ENCODE measurements around the gene SPECC1L. TPM values are rescaled to one million over a fixed set of nuclear protein-coding genes. Genes with fewer than 3 reads are reported as not detected.
A peak's percentile ranks its signal among the peaks of the same experiment; 100 is the strongest.

Gene SPECC1L
- total RNA-seq, 1 experiment from 2014 or later: 52.2 TPM

- peaks cover 23% of the 10 kb centered on the region for H3K36me3 Mint-ChIP-seq (ENCODE audit: insufficient read depth, unreplicated experiment)
These were observed 53.5 kb downstream of the SPECC1L start for GRCh38 chr22:24324137-24324536.

DNA sequence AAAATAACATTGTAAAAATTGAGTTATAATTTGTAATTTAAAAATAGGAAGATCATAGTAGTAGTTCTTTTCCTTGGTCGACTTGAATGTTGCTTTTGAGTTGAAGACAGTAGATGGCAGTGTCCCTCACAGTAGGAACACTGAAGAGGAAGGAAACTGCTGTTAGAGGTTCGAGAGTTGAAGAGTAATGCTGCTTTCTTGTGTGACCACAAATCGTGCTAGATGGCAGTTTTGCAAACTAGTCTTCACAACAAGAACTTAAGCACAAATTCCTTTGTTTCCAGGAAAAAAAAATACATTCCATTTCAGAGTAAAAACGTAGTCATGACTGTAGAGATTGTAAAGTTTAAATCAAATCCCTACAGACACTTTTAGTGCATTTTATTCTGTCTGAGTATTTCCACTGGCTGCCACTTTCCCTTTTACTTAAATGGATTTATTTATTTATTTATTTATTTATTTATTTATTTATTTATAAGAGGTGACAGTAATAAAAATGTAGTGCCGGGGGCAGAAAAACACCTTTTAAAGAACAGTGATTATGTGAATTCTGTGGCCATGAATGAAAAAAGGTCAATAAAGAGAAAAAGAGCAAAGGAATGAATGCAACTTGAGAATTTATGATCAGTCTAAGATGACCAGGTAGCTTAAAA is 54.6 kb downstream of the SPECC1L start:
- Mint-ChIP-seq H3K4me1 (ENCODE audit: low read depth, unreplicated experiment) (peaks cover 9% of the 10 kb centered on the region), H3K27ac (ENCODE audit: unreplicated experiment) (no peak overlapping the region), H3K27me3 (ENCODE audit: unreplicated experiment) (no peaks in the 10 kb centered on the region), H3K4me3 (ENCODE audit: low read depth, unreplicated experiment) (no peak overlapping the region), H3K9me3 (ENCODE audit: low read depth, unreplicated experiment) (no peaks in the 10 kb centered on the region), H3K36me3 (ENCODE audit: insufficient read depth, unreplicated experiment) (peaks cover 34% of the 10 kb centered on the region)
- TF ChIP-seq, protein P1, sequence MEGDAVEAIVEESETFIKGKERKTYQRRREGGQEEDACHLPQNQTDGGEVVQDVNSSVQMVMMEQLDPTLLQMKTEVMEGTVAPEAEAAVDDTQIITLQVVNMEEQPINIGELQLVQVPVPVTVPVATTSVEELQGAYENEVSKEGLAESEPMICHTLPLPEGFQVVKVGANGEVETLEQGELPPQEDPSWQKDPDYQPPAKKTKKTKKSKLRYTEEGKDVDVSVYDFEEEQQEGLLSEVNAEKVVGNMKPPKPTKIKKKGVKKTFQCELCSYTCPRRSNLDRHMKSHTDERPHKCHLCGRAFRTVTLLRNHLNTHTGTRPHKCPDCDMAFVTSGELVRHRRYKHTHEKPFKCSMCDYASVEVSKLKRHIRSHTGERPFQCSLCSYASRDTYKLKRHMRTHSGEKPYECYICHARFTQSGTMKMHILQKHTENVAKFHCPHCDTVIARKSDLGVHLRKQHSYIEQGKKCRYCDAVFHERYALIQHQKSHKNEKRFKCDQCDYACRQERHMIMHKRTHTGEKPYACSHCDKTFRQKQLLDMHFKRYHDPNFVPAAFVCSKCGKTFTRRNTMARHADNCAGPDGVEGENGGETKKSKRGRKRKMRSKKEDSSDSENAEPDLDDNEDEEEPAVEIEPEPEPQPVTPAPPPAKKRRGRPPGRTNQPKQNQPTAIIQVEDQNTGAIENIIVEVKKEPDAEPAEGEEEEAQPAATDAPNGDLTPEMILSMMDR (IDR thresholded peaks at IDR 0.05; ENCODE audit: unreplicated experiment): no peak
- BruUV-seq (replicated peaks): no TSS peak
- CTCF ChIA-PET: interaction anchor here (1.0 kb wide), 1 partner anchor 196 kb away, joined by 3 read pairs; no protein-coding TSS in a partner anchor
- intact Hi-C loops (cut with micrococcal nuclease; ENCODE audit: unreplicated experiment): loop anchor here (1.0 kb wide), 1 partner anchor 196 kb away; no protein-coding TSS in a partner anchor
- DNase-seq: peak; percentile 24

More at GRCh38 chr22:24324137-24324536, 53.5 kb downstream of the SPECC1L start:
- DNase-seq: no peak
- intact Hi-C loops (cut with micrococcal nuclease; ENCODE audit: unreplicated experiment): no loop called here
- TF ChIP-seq, protein P1 (IDR thresholded peaks at IDR 0.05; ENCODE audit: unreplicated experiment): no peak
- Mint-ChIP-seq H3K4me3 (ENCODE audit: low read depth, unreplicated experiment) (no peak overlapping the region), H3K27ac (ENCODE audit: unreplicated experiment) (no peak overlapping the region), H3K4me1 (ENCODE audit: low read depth, unreplicated experiment) (peaks cover 7% of the 10 kb centered on the region), H3K27me3 (ENCODE audit: unreplicated experiment) (no peaks in the 10 kb centered on the region), H3K9me3 (ENCODE audit: low read depth, unreplicated experiment) (no peaks in the 10 kb centered on the region)
- no TSS peak for BruUV-seq (replicated peaks)
- CTCF ChIA-PET: no interaction called here

DNA sequence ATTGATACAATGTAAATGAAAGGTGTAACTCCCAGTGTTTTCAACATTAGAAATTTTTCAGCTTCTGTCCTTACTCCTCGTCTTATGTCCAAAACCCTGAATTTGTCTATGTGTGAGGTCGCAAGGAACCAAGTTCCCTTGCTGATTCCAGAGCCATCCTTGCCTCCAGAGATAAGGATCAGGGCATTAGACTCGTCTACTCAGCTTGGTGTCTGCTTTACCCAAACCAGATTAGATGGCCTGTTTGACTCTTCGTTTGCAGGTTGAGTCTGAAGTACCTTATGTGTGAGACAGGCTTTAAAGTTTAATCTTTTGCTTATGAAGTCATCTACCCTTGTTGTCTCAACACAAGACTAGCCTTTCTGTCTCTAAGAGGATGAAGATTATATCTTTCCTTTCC is 55.6 kb downstream of the SPECC1L start:
- no peak overlapping the region for H3K27ac Mint-ChIP-seq (ENCODE audit: unreplicated experiment)
- H3K4me3 Mint-ChIP-seq (ENCODE audit: low read depth, unreplicated experiment): no peak overlapping the region
- BruUV-seq (replicated peaks): no TSS peak
- TF ChIP-seq, protein P1 (IDR thresholded peaks at IDR 0.05; ENCODE audit: unreplicated experiment): no peak
- no peak for DNase-seq
- peaks cover 42% of the 10 kb centered on the region for H3K36me3 Mint-ChIP-seq (ENCODE audit: insufficient read depth, unreplicated experiment)
- CTCF ChIA-PET: no interaction called here
- intact Hi-C loops (cut with micrococcal nuclease; ENCODE audit: unreplicated experiment): no loop called here
- peaks cover 9% of the 10 kb centered on the region for H3K4me1 Mint-ChIP-seq (ENCODE audit: low read depth, unreplicated experiment)
- H3K9me3 Mint-ChIP-seq (ENCODE audit: low read depth, unreplicated experiment): no peaks in the 10 kb centered on the region
- no peaks in the 10 kb centered on the region for H3K27me3 Mint-ChIP-seq (ENCODE audit: unreplicated experiment)

DNA sequence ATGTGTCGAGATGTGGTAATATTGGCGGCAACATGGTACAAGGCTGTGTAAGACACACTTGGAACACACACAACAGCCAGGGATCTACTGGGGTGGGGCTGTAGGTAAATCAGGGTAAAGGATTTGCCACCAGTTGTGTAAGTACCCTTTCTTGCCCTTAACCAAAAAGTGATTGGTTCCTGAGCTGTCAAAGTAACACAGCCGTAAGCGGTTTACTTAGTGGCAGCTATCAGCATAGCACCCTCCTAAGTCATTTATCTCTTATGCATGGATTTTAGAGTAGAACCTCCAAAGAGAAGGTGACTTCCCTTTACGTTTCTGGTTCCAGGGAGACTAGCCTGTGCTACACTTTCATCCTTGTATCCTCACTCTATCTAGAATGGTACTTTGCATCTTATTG is 57.2 kb downstream of the SPECC1L start:
- H3K4me3 Mint-ChIP-seq (ENCODE audit: low read depth, unreplicated experiment): no peak overlapping the region
- TF ChIP-seq, protein P1 (IDR thresholded peaks at IDR 0.05; ENCODE audit: unreplicated experiment): no peak
- DNase-seq: no peak
- no peaks in the 10 kb centered on the region for H3K27me3 Mint-ChIP-seq (ENCODE audit: unreplicated experiment)
- no peak overlapping the region for H3K27ac Mint-ChIP-seq (ENCODE audit: unreplicated experiment)
- intact Hi-C loops (cut with micrococcal nuclease; ENCODE audit: unreplicated experiment): no loop called here
- H3K9me3 Mint-ChIP-seq (ENCODE audit: low read depth, unreplicated experiment): no peaks in the 10 kb centered on the region
- peaks cover 38% of the 10 kb centered on the region for H3K36me3 Mint-ChIP-seq (ENCODE audit: insufficient read depth, unreplicated experiment)
- no TSS peak for BruUV-seq (replicated peaks)
- peaks cover 9% of the 10 kb centered on the region for H3K4me1 Mint-ChIP-seq (ENCODE audit: low read depth, unreplicated experiment)
- CTCF ChIA-PET: interaction anchor here (0.7 kb wide), 2 partner anchors 12 to 30 kb away, joined by 3 read pairs; no protein-coding TSS in a partner anchor

Measured in Calu3 (cell line).